HT-29 (cell line): ENCODE results near the gene VAV2. TPM values are rescaled to one million over a fixed set of nuclear protein-coding genes. Genes with fewer than 3 reads are reported as not detected.

Experiments used
- DNase-seq: peaks from one replicate; pipeline ENCODE4 v3.0.0-alpha.2; 2015; ENCODE audit warnings: low spot score
- total RNA-seq: library from RNA; depleted of rRNA; stranded (reverse); fragments of >200 nt; shearing (Covaris generic); gene quantifications from 2 replicates; pipeline ENCODE4 v1.2.3, GENCODE V29; 2014

Gene VAV2
- total RNA-seq, 1 experiment from 2014 or later = 20.3 TPM

DNA sequence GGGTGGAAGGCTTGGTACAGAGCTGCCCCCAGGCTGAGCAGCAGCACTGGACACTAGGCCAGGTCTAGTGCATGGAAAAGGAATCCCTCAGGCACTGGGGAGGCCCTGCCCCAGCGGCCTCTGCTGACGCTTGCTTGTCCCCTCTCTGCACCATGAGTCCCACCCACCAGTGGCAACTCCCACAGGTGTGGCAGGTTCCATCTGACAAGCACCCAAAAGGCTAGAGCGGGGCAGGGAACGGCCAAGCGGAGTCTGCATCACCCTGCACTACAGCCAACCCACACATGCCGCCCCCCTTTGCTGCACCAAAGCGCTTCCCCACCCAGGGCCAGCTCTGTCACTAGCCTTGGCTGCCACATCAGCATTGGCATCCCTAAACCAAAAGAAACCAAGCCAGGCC, 138.8 kb downstream of the VAV2 start:
- DNase-seq = no peak

- no peak for DNase-seq
Observed at GRCh38 chr9:133852431-133852830, 139.7 kb downstream of the VAV2 start.

DNA sequence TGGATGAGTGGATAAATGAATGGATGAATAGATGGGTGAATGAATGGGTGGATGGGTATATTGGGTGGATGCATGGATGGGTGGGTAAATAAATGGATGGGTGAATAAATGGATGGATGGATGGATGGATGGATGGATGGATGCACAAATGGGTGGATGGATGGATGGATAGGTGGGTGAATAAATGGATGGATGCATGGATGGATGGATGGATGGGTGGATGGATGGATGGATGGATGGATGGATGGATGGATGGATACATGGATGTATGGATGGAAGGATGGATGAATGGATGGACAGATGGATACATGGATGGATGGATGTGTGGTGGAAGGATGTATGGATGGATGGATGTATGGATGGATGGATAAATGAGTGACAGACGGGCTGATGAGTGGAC, 140.4 kb downstream of the VAV2 start:
- DNase-seq = no peak

DNA sequence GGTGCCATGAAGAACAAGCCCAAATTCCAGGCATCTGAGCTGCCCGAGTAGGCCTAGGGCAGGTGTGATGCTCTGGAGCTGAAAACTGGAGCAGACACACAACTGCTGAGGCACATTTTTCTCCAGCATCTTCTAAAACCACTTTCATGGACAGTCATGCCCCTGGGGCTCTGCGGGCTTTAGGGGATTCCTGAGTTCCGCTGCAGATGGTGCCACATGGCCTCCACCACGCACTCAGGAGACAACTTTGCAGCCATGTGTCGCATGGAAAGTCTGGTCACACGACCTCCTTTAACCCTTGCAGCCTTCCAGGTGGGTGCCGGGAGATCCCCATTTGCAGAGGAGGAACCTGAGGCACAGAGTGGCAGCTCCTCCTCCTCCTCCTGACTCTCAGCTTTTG, 141.2 kb downstream of the VAV2 start:
- no peak for DNase-seq

DNA sequence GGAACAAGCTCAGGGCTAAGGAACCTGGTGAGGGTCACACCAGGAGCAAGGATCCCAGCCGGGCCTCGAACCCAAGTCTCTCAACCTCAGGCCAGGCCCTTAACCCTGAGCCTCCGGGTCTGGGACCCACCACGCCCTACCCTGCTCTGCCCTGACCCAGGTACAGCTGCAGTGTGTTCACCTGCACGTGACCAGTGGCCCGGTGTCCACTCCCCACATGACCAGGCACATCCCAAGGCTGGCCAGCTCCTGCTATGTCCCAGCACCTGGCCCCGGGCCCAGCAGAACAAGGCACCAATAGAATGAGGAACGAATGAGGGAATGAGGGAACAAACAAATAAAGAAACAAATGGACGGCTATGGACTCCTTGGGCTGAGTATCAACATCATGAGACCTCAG, 142.0 kb downstream of the VAV2 start:
- DNase-seq = no peak

DNA sequence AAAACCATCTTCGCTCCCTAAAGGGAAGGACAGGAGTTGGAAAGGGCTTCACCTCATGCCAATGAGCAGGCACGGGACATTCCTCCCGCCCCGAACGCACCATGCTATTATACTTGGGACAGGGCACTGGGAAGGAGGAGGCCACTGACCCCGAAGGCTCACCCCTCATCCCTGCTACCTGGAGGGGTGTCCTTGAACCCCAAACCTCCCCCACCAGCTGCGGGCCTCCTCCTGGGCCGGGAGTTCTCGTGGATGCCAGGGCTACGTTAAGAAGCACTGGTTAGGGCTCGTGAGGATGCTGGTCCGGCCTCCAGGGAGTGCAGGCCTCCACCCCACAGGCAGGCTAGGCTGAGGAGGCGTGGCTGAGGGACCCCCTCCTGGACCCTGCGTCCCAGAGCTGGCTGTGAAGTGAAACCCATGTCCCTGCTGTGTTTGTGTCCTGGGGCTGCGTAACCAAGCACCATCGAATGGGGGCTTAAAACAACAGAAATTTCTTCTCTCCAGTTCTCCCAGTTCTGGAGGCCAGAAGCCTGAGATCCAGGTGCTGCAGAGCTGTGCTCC, 142.9 kb downstream of the VAV2 start:
- DNase-seq = no peak

GRCh38 chr9:133848471-133849109, 143.5 kb downstream of the VAV2 start:
- DNase-seq = no peak

DNA sequence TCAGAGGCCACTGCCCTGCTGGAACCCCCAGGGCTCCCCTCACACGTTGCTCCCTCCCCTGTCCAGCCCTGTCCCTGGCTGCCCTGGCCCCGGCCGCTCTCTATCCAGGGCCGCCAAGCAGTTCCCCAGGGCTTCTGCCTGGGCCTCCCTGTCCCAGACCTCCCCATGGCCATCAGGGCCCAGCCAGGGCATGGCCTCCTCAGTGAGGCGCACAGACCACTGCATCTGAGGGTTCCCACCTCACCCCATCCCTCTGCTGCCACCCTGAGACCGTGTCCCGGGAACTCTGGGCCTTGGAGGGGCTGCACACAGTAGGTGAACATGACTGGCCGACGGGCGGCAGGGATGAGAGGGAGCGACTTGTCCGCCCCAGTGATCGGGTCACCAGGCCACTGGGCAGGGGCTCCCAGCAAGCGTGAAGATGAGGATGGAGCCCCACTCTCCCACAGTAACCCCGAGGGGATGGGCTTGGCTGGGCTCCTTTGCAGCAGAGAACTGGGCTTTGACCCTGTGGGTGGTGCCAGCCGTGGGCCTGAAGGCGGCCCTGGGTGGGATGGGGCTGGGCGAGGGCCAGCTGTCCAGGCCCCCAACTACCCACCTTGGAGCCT, 145.5 kb downstream of the VAV2 start:
- DNase-seq = no peak

DNA sequence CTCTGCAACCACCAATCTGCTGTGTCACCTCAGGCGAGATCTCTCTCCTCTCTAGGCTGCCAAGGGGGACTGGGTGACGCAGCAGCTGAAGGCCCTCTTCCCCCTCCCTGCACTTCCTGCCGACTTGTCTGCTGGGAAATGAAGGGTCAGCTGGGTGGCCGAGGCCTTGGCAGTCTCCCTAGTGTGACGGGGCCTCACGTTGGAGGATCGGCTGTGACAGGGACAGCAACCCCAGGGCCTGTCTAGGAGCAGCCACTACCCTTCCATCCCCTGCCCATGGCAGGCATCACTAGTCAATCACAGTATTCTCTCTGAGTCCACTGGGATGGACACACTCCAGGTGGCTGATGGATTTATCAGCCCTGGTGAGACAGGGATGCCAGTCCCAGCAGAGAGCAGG, 146.7 kb downstream of the VAV2 start:
- DNase-seq = no peak

GRCh38 chr9:133844881-133845410, 147.2 kb downstream of the VAV2 start:
- no peak for DNase-seq

GRCh38 chr9:133844398-133844784, 147.7 kb downstream of the VAV2 start:
- DNase-seq = no peak

GRCh38 chr9:133843751-133844397, 148.2 kb downstream of the VAV2 start:
- DNase-seq = no peak

- DNase-seq = no peak
Observed at GRCh38 chr9:133843250-133843649, 148.9 kb downstream of the VAV2 start.

DNA sequence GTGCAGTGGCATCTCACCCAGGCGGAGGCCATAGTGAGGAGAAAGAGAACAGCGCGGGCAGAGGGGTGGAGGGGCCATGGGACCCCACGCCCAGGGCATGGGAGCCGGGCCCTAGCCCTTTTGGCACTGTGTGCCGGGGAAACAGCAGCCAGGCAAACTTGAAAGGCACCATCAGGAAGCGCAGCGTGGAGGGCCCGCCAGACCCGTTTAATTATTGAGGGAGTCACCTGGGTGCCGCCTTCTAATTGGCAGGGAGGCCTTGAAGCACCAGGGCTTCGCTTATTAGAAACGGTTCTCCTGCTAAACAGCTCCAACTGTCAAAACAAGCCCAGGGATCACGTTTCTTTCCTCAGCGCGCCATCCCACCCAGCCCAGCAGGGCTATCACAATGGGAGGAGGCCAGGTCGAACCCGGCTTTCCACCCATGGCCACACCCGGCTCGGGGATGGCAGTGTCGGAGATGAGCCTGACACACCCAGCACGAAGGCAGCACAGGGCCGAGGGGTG, 149.3 kb downstream of the VAV2 start:
- DNase-seq = no peak

- peak; percentile 53 for DNase-seq
Observed at GRCh38 chr9:133842174-133842573, 149.9 kb downstream of the VAV2 start.

- no peak for DNase-seq
Observed at GRCh38 chr9:133841167-133841812, 150.8 kb downstream of the VAV2 start.

DNA sequence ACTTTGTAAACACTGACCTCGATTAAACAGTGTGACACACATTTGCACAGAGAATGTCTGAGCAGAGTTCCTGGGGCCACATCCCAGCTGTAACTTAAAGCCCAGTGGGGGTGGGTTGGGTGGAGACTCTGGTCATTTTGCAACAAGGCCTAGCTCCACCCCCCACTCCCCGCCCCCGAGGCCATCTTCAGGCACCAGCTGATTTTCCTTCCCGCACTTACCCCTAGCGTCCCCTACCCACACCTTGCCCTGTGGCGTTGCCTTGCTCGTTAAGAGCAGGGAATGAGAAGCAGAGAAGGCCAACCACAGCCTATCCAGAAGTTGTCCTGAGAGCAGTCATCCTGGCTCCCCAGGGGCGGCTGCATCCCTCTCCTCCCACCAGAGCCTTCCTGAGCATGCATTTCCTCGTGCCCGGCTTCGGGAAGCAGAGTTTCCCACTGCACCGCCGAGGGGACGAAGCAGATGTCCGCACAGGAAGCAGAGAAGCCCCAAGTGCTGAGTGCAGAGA, 152.2 kb downstream of the VAV2 start:
- no peak for DNase-seq

DNA sequence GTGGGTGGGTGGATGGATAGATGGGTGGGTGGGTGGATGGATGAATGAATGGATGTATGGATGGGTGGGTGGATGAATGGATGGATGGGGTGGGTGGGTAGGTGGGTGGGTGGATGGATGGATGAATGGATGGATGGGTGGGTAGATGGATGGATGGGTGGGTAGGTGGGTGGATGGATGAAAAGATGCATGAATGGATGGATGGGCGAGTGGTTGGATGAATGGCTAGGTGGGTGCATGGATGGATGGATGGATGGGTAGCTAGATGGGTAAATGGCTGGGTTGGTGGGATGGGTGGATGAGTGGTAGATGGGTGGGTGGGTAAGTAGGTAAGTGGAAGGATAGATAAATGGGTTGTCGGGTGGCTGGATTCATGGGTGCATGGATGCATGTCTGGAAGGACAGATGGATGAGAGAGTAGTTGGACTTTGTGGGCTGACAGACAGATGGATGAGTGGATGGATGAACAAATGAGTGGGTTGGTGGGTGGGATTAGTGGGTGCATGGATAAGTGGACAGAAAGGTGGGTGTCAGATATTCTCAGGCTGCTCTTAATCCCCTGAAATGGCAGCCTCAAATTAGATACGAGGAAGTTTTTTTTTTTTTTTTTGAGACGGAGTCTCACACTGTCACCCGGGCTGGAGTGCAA, 153.1 kb downstream of the VAV2 start:
- no peak for DNase-seq

GRCh38 chr9:133837627-133838597, 154.2 kb downstream of the VAV2 start:
- no peak for DNase-seq

DNA sequence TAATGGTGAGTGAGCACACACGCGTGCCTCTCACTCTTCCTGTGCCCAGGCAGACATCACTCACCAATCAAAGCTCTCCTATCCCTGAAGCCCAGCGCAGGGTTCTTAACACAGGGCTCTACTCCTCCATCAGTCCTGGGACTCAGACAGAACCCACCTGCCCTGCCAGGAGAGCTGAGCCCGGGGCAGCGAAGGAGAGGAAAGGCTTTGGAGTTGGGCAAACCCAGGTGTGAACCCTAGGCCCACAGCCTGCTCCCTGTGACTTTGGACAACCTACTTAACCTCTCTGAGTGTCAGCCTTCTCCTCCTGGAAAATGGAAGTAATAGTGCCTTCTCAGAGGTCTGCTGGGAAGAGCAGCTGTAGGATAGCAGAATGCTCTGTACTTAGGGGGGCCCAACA, 155.3 kb downstream of the VAV2 start:
- DNase-seq = no peak
